GM18873 (cell line): Measurements from ENCODE around the gene LRBA.
"Not testable (repeated sequence)": the region's sequence is repeated elsewhere in the genome, so short reads cannot be mapped to it uniquely, and the experiment has no call there.

Experiments
- ATAC-seq: cut with Tn5 transposase; IDR thresholded peaks from one replicate; pipeline ENCODE4 v1.9.1; 2021; ENCODE audit warnings: mild to moderate bottlenecking, moderate library complexity, moderate number of reproducible peaks; ENCODE audit not compliant: unreplicated experiment, low FRiP score

LRBA gene

DNA sequence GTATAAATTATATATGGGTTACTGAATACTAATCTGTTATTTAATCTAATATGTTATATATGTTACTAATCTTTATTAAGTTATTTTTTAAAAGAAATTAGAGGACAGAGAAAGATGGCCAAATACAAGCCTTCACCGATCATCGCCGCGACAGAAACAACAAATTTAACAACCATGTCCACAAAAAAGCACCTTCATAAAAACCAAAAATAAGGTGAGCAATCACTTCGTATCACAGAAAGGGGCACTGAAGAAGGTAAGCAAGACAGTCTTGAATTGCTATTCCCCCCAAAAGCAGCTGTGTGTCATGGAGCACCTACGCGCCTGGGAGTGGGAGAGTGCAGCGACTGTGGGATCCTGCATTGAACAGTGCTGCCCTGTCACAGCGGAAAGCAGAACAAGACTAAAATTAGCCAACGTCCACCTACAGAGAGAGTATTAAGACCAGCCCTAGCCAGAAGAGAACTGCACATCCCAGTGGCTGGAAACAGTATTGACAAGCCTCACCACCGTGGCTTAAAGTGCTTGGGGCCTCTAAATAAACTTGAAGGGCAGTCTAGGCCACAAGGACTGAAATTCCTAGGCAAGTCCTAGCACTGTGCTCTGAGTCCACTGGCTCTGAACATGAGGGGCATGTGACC, 38.5 kb downstream of the LRBA start:
- ATAC-seq: no peak

DNA sequence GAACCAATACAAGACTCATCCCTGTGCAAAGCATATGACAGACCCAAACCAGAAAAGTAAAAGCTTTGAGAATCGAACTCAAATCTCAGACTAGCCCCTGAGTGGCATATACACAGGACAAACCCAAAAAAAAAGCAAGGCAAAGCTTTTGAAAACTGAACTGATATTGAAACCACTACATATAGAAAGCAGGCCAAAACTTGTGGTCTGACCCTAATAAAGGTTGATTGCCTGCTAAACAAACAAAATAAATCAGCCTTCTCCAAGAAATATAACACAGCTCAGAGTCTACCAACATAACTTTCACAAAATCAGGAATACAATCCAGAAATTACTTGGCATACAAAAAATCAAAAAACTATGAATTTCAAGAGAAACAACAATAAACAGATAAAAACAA, 40.3 kb downstream of the LRBA start:
- ATAC-seq: peak; percentile 57

DNA sequence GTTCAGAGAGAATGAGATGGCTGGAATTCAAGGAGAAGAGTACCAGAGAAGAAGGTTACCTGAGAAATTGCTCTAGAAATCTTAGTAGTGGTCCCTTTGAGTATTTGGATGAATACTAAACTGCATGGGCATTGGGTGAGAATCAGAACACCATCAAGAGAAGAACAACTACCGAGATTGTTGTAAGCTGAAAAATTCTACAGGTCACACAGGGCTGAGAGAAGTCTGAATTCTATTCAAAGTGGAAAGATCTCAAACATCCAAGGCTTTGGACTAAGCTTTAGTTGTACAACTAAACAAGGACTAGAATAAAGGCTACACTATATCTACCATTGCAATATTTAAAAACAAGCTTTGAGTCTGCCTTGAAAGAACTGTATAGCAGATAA, 40.8 kb downstream of the LRBA start:
- no peak for ATAC-seq

DNA sequence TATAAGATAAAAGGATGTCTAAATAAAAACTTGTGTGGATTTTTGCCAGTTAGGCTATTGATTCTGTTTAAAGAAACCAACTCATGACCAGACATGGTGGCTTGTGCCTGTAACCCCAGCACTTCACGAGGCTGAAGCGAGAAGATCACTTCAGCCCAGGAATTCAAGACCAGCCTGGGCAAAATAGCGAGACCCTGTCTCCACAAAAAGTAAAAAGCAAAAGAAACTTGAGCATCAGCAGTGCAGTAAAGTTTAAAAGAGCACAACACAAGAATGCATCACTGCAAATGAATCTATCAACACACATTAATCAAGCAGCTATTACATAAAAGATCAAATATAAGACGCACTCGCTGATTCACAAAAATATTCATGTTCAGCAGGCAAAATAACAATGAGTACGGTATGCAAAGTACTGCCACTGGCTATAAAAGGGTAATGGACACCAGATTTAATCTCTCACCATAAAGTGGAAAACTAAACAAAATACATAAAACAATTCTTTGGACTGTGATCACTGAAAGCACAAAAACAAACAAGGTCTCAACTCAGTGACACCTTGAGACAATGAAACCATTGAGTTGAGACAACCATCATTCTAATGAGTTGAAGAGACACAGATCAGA, 41.3 kb downstream of the LRBA start:
- ATAC-seq: no peak

DNA sequence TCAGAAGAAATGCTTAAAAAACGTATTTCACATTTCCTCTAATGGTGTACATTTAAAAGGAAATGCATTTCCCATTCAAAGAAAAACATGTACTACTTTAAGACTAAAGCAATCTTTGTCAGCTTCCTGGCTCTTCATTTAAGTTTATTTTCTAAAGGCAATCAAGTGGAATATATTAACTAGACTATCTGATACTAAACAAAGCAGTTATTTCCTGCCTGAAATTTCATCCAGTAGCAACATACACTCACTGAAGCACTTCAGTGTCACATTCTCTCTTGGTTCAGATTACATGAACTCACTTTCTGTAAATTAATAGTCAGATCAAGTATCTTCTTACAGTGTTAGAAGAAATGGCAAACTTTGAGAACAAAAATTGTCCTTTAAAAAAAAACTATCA, 42.5 kb downstream of the LRBA start:
- no peak for ATAC-seq

DNA sequence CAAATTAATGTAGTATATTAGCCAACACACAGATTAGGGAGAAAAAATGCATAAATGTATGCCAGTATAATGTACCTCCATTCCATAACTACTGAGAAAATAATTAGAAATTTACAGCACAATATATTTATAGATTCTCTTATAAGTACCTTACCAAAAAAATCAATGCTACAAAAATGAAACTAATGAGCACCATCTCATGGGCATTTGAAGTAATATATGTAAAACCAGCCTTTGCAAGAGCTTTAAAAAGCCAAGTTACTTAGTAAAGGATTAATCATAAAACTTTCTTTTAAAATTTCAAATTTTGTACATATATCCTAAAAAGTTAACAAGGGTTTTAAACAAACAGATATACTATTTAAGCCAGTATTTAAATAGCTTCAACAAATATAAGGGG, 43.2 kb downstream of the LRBA start:
- no peak for ATAC-seq

DNA sequence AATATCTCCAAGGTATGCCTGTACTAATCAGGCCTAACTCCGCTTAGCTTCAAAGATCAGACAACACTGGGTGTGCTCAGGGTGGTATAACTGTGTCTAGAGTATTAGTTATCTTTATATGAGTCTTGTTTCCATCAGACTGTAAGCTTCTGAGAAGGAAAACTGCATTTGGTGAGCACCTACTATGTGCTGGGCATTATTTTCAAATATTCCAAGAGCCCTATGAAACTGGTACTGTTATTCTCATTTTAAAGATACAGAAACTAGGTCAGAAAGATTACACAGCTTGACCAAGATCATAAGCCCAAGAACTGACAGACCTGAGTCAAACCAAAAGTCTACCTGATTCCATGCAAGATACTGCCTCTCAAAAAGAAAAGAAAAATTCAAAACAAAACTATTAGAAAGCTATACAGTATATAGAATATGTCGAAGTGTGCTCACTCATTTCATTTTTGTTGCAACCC, 44.4 kb downstream of the LRBA start:
- peak; percentile 73 for ATAC-seq

DNA sequence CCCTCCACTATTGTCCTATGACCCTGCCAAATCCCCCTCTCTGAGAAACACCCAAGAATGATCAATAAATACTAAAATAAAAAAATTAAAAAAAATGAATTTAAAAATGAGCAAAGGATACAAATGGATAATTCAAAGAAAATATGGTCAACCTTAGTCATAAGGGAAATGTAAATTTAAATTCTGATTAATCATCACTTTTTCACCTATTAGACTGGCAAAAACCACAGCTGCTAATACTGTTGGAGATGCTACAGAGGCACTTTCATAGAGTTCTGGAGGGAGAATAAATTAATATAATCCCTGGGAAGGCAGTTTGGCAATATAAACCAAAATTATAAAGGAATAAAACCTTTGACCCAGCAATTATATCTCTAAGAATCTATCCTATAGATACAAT, 50.3 kb downstream of the LRBA start:
- ATAC-seq: no peak

DNA sequence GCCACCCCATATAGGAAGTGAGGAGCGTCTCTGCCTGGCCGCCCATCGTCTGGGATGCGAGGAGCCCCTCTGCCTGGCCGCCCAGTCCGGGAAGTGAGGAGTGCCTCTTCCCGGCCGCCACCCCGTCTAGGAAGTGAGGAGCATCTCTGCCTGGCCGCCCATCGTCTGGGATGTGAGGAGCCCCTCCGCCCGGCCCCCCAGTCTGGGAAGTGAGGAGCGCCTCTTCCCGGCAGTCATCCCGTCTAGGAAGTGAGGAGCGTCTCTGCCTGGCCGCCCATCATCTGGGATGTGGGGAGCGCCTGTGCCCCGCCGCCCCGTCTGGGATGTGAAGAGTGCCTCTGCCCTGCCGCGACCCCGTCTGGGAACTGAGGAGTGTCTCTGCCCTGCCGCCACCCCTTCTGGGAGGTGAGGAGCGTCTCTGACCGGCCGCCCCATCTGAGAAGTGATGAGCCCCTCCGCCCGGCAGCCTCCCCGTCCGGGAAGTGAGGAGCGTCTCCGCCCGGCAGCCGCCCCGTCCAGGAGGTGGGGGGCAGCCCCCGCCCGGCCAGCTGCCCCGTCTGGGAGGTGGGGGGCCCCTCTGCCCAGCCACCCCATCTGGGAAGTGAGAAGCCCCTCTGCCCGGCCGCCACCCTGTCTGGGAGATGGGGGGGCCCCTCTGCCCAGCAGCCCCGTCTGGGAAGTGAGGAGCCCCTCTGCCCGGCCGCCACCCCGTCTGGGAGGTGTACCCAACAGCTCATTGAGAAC, 51.3 kb downstream of the LRBA start:
- not testable (repeated sequence) for ATAC-seq

DNA sequence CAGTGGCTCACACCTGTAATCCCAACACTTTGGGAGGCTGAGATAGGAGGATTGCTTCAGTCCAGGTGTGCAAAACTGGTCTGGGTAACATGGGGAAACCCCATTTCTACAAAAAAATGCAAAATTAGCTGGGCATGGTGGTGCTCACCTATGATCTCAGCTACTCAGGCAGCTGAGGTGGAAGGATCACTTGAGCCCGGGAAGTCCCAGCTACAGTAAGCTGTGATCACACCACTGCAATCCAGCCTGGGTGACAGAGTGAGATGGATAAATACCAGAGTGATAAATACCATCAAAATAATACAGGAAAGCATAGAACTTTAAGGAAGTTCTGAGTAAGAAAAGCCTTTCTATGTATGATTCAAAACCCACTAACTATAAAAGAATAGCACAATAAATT, 52.8 kb downstream of the LRBA start:
- no peak for ATAC-seq

DNA sequence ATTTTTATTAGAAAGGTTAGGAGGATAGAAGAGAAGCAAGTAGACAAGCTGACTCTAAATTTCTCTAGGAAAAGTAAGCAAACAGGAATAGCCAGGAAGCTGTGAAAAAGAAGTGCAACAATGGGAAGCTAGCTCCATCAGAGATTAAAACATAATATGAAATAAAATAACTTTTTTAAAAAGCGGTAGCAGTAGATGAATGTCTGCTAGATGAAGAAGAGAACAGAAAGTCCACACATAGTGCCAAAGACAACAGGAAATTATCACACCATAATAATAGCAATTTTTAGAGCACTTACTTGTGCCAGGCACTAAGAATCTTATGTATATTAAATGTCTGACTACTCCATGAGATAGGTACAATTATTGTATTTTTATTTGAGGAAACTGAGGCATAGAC, 53.5 kb downstream of the LRBA start:
- no peak for ATAC-seq

DNA sequence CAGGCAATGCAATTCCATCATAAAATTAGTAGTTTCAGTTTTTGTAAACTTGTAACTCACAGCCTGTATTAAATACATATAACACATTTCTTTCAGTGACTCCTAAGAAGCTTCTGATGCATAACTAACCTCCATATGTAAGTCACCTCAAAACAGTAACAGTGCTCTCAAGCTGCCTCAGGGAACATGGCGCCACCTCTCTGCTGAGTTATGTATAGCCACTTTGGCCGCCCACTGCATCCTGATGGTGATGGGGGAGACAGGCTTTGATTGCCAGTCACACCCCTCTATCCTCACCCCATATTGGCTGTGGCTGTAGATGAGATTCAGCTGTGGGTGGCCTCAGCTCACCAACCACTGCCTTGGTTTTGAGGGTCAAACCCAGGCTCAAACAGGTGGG, 54.3 kb downstream of the LRBA start:
- ATAC-seq: no peak

DNA sequence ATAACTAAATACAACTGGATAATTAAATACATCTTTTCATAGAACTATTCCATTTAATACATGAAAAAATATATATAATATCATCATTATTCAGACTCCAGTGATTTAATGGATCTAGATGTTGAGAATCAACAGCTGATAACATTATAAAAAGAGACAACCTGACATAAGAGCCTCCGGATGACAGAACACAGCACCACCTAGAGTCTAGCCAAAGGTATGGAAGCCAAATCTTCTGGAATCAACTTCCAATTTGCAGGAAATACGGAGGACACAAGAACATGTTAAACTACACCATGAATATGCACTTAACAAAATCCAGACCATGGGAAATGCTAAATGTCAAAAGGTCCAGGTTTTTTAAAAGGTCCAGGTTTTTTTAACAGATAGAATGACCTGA, 55.0 kb downstream of the LRBA start:
- no peak for ATAC-seq

DNA sequence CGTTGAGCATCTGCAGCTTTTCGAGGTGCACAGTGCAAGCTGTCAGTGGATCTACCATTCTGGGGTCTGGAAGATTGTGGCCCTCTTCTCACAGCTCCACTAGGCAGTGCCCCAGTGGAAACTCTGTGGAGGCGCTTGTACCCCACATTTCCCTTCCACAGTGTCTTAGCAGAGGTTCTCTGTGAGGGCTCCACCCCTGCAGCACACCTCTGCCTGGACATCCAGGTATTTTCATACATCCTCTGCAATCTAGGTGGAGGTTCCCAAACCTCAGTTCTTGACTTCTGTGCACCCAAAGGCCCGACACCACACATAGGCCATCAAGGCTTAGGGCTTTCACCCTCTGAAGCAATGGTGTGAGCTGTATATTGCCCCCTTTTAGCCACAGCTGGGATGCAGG, 57.1 kb downstream of the LRBA start:
- ATAC-seq: not testable (repeated sequence)

DNA sequence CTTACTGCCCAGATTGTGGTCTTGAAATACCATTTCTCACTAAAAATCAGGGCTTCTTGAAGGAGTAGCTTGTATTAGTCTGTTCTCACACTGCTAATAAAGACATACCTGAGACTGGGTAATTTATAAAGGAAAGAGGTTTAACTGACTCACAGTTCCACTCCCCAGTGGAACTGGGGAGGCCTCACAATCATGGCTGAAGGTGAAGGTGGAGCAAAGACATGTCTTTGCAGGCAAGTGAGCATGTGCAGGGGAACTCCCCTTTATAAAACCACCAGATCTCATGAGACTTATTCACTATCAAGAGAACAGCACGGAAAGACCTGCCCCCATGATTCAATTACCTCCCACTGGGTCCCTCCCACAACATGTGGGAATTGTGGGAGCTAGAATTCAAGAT, 58.0 kb downstream of the LRBA start:
- not testable (repeated sequence) for ATAC-seq

DNA sequence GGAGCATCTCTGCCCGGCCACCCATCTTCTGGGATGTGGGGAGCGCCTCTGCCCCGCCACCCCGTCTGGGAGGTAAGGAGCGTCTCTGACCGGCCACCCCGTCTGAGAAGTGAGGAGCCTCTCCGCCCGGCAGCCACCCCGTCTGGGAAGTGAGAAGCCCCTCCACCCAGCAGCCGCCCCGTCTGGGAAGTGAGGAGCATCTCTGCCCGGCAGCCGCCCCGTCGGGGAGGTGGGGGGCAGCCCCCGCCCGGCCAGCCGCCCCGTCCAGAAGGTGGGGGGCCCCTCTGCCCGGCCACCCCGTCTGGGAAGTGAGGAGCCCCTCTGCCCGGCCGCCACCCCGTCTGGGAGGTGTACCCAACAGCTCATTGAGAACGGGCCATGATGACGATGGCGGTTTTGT, 61.2 kb downstream of the LRBA start:
- ATAC-seq: not testable (repeated sequence)

DNA sequence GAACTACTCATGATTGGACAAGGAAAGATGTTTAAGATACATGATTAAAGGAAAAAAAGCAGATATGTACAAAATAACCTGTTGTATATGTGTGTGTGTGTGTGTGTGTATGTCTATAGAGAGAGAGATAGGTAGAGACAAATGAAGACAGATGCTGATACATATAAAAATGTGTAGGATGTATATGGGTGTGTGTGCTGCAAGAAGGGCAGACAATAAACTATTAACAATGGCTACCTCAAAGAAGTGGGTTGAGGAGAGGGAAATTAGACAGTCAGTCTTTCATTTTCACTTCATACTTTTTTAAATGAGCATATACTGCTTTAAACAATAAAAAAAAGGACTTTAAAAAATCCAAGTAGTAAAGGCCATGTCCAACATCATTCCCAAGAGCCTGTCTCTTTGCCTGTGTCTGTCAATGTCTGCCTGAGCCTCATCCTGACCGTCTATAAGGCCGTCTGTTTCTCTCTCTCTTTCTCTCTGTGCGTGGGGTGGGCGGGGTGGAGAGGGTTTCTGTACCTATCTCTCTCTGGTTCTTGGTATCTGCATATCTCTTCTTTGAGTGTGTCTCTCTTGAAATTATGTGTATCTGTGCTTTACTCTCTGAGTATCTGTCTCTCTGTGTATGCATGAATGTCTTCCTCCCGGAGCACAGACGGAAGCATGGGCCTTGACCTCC, 62.8 kb downstream of the LRBA start:
- ATAC-seq: no peak

DNA sequence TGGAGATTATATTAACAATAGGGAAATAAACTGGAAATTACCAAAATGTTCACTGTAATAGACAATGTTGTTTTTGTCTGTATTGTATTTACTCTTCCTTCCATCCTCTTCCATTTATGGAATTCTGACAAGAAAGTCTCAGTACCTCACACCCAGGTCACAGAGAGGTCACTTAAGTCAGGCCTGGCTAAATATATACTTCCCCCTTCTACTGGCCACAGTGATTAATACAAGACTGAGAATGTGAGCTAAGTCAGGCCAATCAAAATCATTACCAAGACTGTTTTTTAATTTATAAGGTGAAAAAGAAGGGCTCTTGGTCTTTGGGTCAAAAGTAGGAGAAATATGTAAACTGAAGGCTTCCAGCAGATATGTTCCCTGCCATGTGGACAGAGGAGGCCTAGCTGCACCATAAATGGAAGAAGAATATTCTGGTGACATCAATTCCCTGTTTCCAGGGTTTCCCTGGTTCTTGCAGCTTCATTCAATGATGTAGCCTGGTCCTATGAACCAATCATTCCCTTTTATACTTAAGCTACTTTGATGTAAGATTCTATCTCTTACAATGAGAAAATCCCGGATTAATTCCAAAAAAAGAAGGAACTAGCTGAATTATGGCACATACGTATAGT, 64.3 kb downstream of the LRBA start:
- no peak for ATAC-seq

DNA sequence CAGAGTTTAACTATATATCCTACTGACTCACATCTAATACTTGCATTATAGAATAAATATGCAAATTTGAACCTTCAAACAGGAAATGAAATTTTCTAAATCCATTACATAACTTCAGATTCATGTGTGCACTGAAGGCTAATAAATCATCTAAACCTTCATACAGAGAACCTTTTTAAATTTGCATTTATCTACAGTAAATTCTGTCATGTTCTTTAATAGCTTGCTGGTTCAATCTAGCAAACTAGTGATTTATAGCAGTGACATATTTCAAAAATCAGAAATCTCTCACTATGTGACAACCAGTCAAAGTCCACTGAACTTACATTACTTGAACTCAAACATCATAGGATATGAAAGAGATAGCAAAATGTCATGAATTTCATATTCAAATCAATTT, 65.1 kb downstream of the LRBA start:
- ATAC-seq: no peak

DNA sequence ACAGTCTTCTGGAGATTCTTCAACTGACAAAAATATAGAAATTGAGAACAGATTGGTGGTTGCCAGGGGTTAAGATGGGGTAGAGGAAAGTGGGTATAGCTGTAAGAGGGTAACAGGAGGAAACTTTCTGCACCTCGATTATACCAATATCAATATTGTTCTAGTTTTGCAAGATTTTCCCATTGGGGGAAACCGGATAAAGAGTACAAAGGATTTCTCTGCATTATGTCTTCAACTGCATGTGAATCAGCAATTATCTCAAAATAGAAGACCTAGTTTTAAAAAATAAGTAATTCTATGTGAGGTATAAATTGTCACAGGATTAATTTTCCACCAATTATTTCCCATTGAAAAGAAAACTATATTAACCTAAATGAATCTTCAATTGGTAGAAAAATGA, 65.7 kb downstream of the LRBA start:
- ATAC-seq: no peak

DNA sequence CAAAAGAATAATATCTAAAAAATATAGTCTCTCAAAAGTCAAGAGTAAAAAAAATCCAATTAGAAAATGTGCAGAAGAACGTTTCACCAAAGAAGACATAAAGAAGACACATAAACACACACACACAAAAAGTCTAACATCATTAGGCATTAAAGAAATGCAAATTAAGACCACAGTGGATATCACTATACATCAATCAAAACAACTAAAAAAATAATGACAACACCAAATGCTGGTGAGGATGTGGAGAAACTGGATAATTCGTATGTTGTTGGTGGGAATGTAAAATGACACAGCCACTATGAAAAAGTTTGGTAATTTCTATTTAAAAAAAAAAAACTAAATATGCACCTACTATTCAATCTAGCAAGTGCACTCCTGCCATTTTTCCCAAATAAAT, 66.4 kb downstream of the LRBA start:
- no peak for ATAC-seq
